Measurements from ENCODE around the gene DMKN. TPM values are rescaled to one million over a fixed set of nuclear protein-coding genes. Genes with fewer than 3 reads are reported as not detected.

Gene DMKN
- polyA plus RNA-seq, 1 experiment = 1.5 TPM

DNA sequence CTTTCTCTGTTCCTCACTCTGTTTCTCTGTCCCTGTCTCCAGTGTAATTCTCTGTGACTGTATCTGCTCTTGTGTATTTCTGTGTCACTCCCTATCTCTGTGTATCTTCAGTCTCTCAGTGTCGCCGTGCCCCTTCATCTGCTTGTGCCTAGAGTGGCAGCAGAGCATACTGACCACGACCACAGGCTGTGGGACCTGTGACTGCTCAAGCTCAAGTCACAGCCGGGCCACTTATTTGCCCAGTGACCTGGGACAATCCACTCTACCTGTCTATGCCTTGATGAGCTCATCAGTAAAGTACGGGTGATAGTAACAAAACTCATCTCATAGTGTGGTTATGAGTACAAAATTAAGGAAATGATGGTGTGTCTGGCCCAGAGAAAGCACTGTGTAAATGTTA lies 40.6 kb upstream of the DMKN start:
- no peak for DNase-seq (ENCODE audit: low read depth)
- TF ChIP-seq, protein P1, sequence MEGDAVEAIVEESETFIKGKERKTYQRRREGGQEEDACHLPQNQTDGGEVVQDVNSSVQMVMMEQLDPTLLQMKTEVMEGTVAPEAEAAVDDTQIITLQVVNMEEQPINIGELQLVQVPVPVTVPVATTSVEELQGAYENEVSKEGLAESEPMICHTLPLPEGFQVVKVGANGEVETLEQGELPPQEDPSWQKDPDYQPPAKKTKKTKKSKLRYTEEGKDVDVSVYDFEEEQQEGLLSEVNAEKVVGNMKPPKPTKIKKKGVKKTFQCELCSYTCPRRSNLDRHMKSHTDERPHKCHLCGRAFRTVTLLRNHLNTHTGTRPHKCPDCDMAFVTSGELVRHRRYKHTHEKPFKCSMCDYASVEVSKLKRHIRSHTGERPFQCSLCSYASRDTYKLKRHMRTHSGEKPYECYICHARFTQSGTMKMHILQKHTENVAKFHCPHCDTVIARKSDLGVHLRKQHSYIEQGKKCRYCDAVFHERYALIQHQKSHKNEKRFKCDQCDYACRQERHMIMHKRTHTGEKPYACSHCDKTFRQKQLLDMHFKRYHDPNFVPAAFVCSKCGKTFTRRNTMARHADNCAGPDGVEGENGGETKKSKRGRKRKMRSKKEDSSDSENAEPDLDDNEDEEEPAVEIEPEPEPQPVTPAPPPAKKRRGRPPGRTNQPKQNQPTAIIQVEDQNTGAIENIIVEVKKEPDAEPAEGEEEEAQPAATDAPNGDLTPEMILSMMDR (IDR thresholded peaks at IDR 0.05; ENCODE audit: insufficient read depth, low read depth, low read length) = no peak
- peaks cover 6% of the 10 kb centered on the region for H3K27me3 ChIP-seq (ENCODE audit: control insufficient read depth, insufficient read depth, low read length)
- CTCF ChIA-PET = no interaction called here
- POLR2A ChIA-PET = no interaction called here
- H3K4me3 ChIP-seq (ENCODE audit: low read depth, low read length) = no peak overlapping the region
- no peaks in the 10 kb centered on the region for H3K36me3 ChIP-seq (ENCODE audit: control insufficient read depth, insufficient read depth, low read length)

DNA sequence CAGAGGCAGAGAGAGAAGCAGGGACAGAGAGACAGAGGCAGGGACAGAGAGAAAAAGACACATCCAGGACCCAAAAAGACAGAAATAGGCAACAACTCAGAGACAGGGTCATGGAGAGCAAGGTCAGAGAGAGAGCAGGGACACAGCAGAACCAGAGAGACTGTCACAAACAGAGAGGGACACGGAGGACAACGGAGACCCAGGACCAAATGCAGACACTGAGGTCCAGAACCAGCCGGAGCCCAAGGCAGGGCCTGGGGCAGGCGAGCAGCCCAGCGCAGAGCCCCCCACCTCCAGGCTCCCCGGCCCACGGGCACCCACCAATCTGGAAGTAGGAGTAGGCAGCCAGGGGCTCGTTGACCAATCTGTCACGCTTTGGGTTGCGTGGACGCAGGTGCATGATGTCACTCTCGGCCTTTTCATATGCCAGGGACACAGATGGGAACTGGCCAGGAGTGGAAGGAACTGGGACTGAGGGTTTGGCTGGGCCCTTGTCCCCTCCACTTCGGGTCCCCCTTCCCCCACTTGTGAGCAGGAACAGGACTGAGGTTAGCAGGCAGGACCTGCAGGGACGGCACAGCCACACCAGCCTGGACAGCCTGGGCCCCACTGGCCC lies 40.0 kb upstream of the DMKN start:
- H3K27me3 ChIP-seq (ENCODE audit: control insufficient read depth, insufficient read depth, low read length) = peaks cover 3% of the 10 kb centered on the region; the same call in 1 of the 2 replicates
- CTCF ChIA-PET = interaction anchor here (2.3 kb wide), 1 partner anchor 43 kb away, joined by 6 read pairs; no protein-coding TSS in a partner anchor
- POLR2A ChIA-PET = no interaction called here
- no peaks in the 10 kb centered on the region for H3K36me3 ChIP-seq (ENCODE audit: control insufficient read depth, insufficient read depth, low read length)
- TF ChIP-seq, protein P1 (IDR thresholded peaks at IDR 0.05; ENCODE audit: insufficient read depth, low read depth, low read length) = no peak
- DNase-seq (ENCODE audit: low read depth) = no peak
- H3K4me3 ChIP-seq (ENCODE audit: low read depth, low read length) = no peak overlapping the region

DNA sequence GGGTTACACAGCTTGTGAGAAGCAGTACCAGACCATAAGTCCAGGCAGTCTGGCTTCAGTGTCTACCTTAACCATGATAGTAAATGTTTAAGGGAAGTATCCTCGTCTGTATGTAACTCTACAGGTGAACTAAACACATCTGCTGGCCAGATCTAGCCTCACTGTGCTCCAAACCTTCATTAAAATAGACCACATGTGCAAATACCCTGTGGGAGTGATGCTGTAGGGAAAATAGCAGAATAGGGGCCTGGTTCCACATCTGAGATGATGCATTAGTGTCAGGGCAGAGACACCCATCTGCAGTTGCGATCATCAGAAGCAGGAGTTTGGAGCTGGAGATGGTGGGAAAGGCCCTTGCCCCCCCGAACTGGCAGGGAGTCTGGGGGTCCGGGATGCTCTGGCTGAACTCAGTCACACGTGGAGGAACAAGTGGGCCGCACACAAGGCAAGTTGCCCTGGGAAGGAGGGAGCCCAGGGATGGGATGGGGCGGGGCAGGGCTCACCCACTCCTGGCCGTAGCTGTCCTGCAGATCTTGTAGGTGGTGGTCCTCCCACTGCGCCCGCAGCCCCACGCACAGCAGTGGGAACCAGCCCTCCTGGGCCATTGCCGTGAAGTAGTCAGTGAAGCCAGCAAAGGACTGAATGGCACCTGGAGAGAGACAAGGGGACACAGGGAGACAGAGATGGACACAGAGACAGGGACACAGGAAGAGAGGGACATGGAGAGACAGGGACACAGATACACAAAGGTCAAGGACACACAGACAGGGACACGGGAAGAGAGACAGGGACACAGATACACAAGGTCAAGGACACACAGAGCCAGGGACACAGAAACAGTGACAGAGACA lies 39.3 kb upstream of the DMKN start:
- CTCF ChIA-PET = interaction anchor here (2.3 kb wide), 1 partner anchor 42 kb away, joined by 6 read pairs; no protein-coding TSS in a partner anchor
- peaks cover 3% of the 10 kb centered on the region; the same call in 1 of the 2 replicates for H3K27me3 ChIP-seq (ENCODE audit: control insufficient read depth, insufficient read depth, low read length)
- TF ChIP-seq, protein P1 (IDR thresholded peaks at IDR 0.05; ENCODE audit: insufficient read depth, low read depth, low read length) = no peak
- H3K36me3 ChIP-seq (ENCODE audit: control insufficient read depth, insufficient read depth, low read length) = no peaks in the 10 kb centered on the region
- no peak overlapping the region for H3K4me3 ChIP-seq (ENCODE audit: low read depth, low read length)
- POLR2A ChIA-PET = no interaction called here
- no peak for DNase-seq (ENCODE audit: low read depth)

DNA sequence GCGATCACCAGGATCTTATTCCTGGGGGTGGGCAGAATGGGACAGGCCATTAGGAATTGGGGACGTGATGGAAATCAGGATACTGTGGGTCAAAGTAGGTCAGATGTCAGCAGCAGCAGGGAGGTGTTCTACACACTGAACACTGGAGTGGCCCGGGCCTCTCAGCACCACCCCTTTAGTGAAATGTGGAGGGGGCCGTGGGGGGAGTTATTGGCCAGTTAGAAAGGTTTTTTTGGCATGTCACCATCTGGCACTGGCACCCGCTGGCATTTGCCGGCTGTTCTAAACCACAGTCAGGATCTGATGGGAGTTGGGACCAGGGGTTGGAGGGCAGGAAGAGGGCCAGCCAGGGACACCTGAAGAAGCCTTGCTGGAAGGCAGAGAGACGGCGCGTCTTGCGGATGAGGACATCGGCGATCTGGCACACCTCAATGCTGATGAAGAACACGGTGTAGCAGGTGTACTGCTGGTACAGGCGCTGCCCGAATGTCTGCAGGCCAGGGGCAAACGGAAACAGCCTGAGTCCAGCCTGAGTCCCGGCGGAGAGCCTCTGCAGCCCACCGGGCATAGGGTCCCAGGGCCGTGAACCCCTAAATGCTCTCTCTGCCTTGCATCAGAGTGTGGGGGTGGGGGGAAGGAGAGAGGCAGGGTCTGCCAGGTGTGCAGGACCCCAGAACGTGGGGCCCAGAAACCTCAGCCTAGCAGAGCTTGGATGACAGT lies 37.8 kb upstream of the DMKN start:
- ChIA-PET CTCF (interaction anchor here (0.6 to 2.3 kb wide), 2 partner anchors 28 to 41 kb away, joined by 3 to 6 read pairs; no protein-coding TSS in a partner anchor), POLR2A (no interaction called here)
- H3K27me3 ChIP-seq (ENCODE audit: control insufficient read depth, insufficient read depth, low read length) = peaks cover 3% of the 10 kb centered on the region; the same call in 1 of the 2 replicates
- no peak overlapping the region for H3K4me3 ChIP-seq (ENCODE audit: low read depth, low read length)
- TF ChIP-seq, protein P1 (IDR thresholded peaks at IDR 0.05; ENCODE audit: insufficient read depth, low read depth, low read length) = no peak
- DNase-seq (ENCODE audit: low read depth) = no peak
- peaks cover 1% of the 10 kb centered on the region; the same call in 1 of the 2 replicates for H3K36me3 ChIP-seq (ENCODE audit: control insufficient read depth, insufficient read depth, low read length)
